A549 treated with AZD9567 at 1 μM for 4 hours (cell line): ENCODE results near the gene SOD3. TPM values are rescaled to one million over a fixed set of nuclear protein-coding genes. Genes with fewer than 3 reads are reported as not detected.

Source experiments
- total RNA-seq: library from RNA; stranded (reverse); fragments of 200-300 nt; extraction: Qiagen RNA extraction; gene quantifications from 5 replicates; pipeline ENCODE4 v1.2.3, GENCODE V29; 2022; ENCODE audit not compliant: insufficient read depth

The SOD3 gene
- not detected in 5 replicates for total RNA-seq

GRCh38 chr4:24794916-24795665 lies at the start of gene SOD3:
TSS of gene SOD3 (plus strand) at chr4:24795573. CDS start at chr4:24799522, 3,949 bp downstream.

Other genes starting within 250 kb of the SOD3 start
- gene DHX15, start 211.0 kb upstream of the SOD3 start, total RNA-seq: 88.1 to 116 TPM (median 97.7 TPM) in 5 replicates
- 1.2 to 1.9 TPM (median 1.5 TPM) in 5 replicates for gene CCDC149, start 117.5 kb downstream of the SOD3 start, total RNA-seq
- 0.08 to 0.29 TPM (median 0.15 TPM) in 5 replicates for gene LGI2, start 235.4 kb downstream of the SOD3 start, total RNA-seq